ENCODE measurements around the gene CHSY1. TPM values are rescaled to one million over a fixed set of nuclear protein-coding genes. Genes with fewer than 3 reads are reported as not detected.

The CHSY1 gene
- total and polyA plus RNA-seq, 2 experiments from 2014 or later: 5.2 to 31.3 TPM

GRCh38 chr15:101148881-101149664 is 102.8 kb downstream of the CHSY1 start:
- TF ChIP-seq EZH2 (IDR thresholded peaks at IDR 0.05; ENCODE audit: insufficient read depth, poor library complexity, severe bottlenecking) (no peak), EZH2phosphoT487 (IDR thresholded peaks at IDR 0.05; ENCODE audit: insufficient read depth, low read depth) (no peak)
- WGBS, 2 experiments (ENCODE audit: low coverage in 1 of 2, low lambda C conversion rate in 2 of 2, missing lambda C conversion rate in 2 of 2): 80 to 85% methylated on average over 13 of the region's 13 CpGs

GRCh38 chr15:101148166-101148880 is 103.5 kb downstream of the CHSY1 start:
- Histone ChIP-seq H3K79me2 (ENCODE audit: insufficient read depth) (no peaks in the 10 kb centered on the region), H3F3A (ENCODE audit: insufficient read depth) (no peaks in the 10 kb centered on the region), H3K9me3 (ENCODE audit: low read depth) (no peaks in the 10 kb centered on the region), H2AFZ (no peak overlapping the region), H3K27me3 (replicated peaks; ENCODE audit: insufficient read depth) (no peaks in the 10 kb centered on the region), H3K9me2 (ENCODE audit: insufficient read depth) (no peaks in the 10 kb centered on the region), H4K20me1 (ENCODE audit: insufficient read depth) (no peaks in the 10 kb centered on the region), H3K4me1 (ENCODE audit: insufficient read depth) (no peaks in the 10 kb centered on the region), H3K4me2 (ENCODE audit: unreplicated experiment) (no peak overlapping the region), H3K9ac (no peak overlapping the region), H3K36me3 (ENCODE audit: low read depth) (no peaks in the 10 kb centered on the region), H3K4me3 (no peak overlapping the region), H3K27ac (no peak overlapping the region)
- TF ChIP-seq EZH2 (IDR thresholded peaks at IDR 0.05; ENCODE audit: insufficient read depth, poor library complexity, severe bottlenecking) (no peak), EZH2phosphoT487 (IDR thresholded peaks at IDR 0.05; ENCODE audit: insufficient read depth, low read depth) (no peak)
- in situ Hi-C loops (cut with MboI): no loop called here
- 82 to 85% methylated on average over 17 of the region's 17 CpGs for WGBS, 2 experiments (ENCODE audit: low coverage in 1 of 2, low lambda C conversion rate in 2 of 2, missing lambda C conversion rate in 2 of 2)
- DNase-seq: no peak

More at GRCh38 chr15:101148881-101149664, 102.8 kb downstream of the CHSY1 start:
- Histone ChIP-seq H3K9me3 (ENCODE audit: low read depth) (no peaks in the 10 kb centered on the region), H3K4me3 (no peak overlapping the region), H4K20me1 (ENCODE audit: insufficient read depth) (no peaks in the 10 kb centered on the region), H3K9me2 (ENCODE audit: insufficient read depth) (no peaks in the 10 kb centered on the region), H3F3A (ENCODE audit: insufficient read depth) (no peaks in the 10 kb centered on the region), H3K9ac (no peak overlapping the region), H3K27ac (no peak overlapping the region), H3K4me1 (ENCODE audit: insufficient read depth) (no peaks in the 10 kb centered on the region), H2AFZ (no peak overlapping the region), H3K4me2 (ENCODE audit: unreplicated experiment) (no peak overlapping the region), H3K27me3 (replicated peaks; ENCODE audit: insufficient read depth) (no peaks in the 10 kb centered on the region), H3K79me2 (ENCODE audit: insufficient read depth) (no peaks in the 10 kb centered on the region), H3K36me3 (ENCODE audit: low read depth) (no peaks in the 10 kb centered on the region)
- in situ Hi-C loops (cut with MboI): no loop called here
- no peak for DNase-seq

- no peaks in the 10 kb centered on the region for H3K27me3 ChIP-seq (replicated peaks; ENCODE audit: insufficient read depth)
- no peak overlapping the region for H3K27ac ChIP-seq
- H3K79me2 ChIP-seq (ENCODE audit: insufficient read depth): no peaks in the 10 kb centered on the region
- H3F3A ChIP-seq (ENCODE audit: insufficient read depth): no peaks in the 10 kb centered on the region
- H2AFZ ChIP-seq: no peak overlapping the region
- H3K9me3 ChIP-seq (ENCODE audit: low read depth): no peaks in the 10 kb centered on the region
- no peak for DNase-seq
- 76 to 80% methylated on average over 5 of the region's 5 CpGs for WGBS, 2 experiments (ENCODE audit: low coverage in 1 of 2, low lambda C conversion rate in 2 of 2, missing lambda C conversion rate in 2 of 2)
- no peak for TF ChIP-seq EZH2phosphoT487 (IDR thresholded peaks at IDR 0.05; ENCODE audit: insufficient read depth, low read depth)
- no peak for TF ChIP-seq EZH2 (IDR thresholded peaks at IDR 0.05; ENCODE audit: insufficient read depth, poor library complexity, severe bottlenecking)
- no peaks in the 10 kb centered on the region for H3K36me3 ChIP-seq (ENCODE audit: low read depth)
- no peak overlapping the region for H3K4me3 ChIP-seq
- no peaks in the 10 kb centered on the region for H3K9me2 ChIP-seq (ENCODE audit: insufficient read depth)
- no peaks in the 10 kb centered on the region for H3K4me1 ChIP-seq (ENCODE audit: insufficient read depth)
- no peak overlapping the region for H3K9ac ChIP-seq
- H4K20me1 ChIP-seq (ENCODE audit: insufficient read depth): no peaks in the 10 kb centered on the region
- in situ Hi-C loops (cut with MboI): no loop called here
- H3K4me2 ChIP-seq (ENCODE audit: unreplicated experiment): no peak overlapping the region
These were observed 104.7 kb downstream of the CHSY1 start for GRCh38 chr15:101147181-101147580.

DNA sequence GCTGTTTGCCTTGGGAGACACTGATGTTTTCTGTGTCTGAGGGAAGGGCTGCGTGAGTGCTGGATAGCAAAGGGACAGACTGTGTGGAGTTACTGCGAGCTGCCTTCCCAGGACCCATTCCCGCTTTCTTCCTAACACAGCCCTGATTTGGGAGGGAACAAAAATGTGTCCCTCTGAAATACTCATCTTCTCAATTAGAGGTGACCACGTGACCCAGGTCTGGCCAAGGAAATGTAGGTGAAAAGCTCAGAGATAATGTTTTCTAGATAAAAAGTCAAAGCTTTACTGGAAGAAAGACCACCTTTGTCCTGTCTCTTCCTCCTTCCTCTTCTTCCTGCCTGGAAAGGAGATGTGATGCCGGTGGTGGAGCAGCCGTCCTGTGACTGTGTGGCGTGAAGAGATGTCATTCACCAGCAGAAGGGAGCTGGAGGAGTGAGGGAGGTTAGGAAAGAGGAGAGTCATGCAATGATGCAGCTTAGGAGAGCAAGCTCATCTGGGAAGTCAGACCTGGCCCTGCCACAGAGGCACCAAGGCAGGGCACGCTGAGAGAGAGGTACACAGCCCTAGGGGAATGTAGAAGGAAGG is 105.6 kb downstream of the CHSY1 start:
- no peak overlapping the region for H3K4me2 ChIP-seq (ENCODE audit: unreplicated experiment)
- WGBS, 2 experiments (ENCODE audit: low coverage in 1 of 2, low lambda C conversion rate in 2 of 2, missing lambda C conversion rate in 2 of 2): 88 to 93% methylated on average over 8 of the region's 8 CpGs
- TF ChIP-seq EZH2phosphoT487 (IDR thresholded peaks at IDR 0.05; ENCODE audit: insufficient read depth, low read depth) (no peak), EZH2 (IDR thresholded peaks at IDR 0.05; ENCODE audit: insufficient read depth, poor library complexity, severe bottlenecking) (no peak)
- H3K27ac ChIP-seq: no peak overlapping the region
- no peaks in the 10 kb centered on the region for H3K9me2 ChIP-seq (ENCODE audit: insufficient read depth)
- H3K9me3 ChIP-seq (ENCODE audit: low read depth): no peaks in the 10 kb centered on the region
- no peaks in the 10 kb centered on the region for H4K20me1 ChIP-seq (ENCODE audit: insufficient read depth)
- no peaks in the 10 kb centered on the region for H3K27me3 ChIP-seq (replicated peaks; ENCODE audit: insufficient read depth)
- no peaks in the 10 kb centered on the region for H3K79me2 ChIP-seq (ENCODE audit: insufficient read depth)
- in situ Hi-C loops (cut with MboI): no loop called here
- no peak overlapping the region for H2AFZ ChIP-seq
- H3K4me3 ChIP-seq: no peak overlapping the region
- H3K4me1 ChIP-seq (ENCODE audit: insufficient read depth): no peaks in the 10 kb centered on the region
- no peaks in the 10 kb centered on the region for H3F3A ChIP-seq (ENCODE audit: insufficient read depth)
- H3K9ac ChIP-seq: no peak overlapping the region
- no peak for DNase-seq
- H3K36me3 ChIP-seq (ENCODE audit: low read depth): no peaks in the 10 kb centered on the region

Measured in GM23248 (cell line).